ENCODE data around the gene UAP1L1. TPM values are rescaled to one million over a fixed set of nuclear protein-coding genes. Genes with fewer than 3 reads are reported as not detected.
"Not testable (repeated sequence)": the region's sequence is repeated elsewhere in the genome, so short reads cannot be mapped to it uniquely, and the experiment has no call there.

Gene UAP1L1
- total and polyA plus RNA-seq, 8 donors, result 5.2 to 14.4 (median 6.2) TPM

DNA sequence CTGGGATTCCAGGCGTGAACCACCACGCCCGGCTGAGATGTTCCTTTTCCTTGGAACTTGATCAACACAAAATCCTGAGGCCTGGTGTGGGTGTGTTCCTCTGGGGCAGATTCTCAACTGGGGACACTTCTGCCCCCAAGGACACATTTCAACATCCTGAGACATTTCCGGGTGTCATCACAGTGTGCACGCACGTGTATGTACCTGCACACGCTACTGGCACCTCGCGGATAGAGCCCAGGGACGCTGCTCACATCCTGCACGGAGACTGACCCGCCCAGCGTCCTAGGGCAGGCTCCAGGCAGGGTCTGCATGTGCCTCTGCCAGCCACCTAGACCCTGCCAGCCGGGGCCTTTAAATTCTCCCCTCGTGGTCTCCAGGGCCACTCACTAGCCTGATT, 14.9 kb upstream of the UAP1L1 start:
- Histone ChIP-seq H3K4me3 (no peak overlapping the region), H3K27me3 (no peaks in the 10 kb centered on the region), H3K9me3 (no peaks in the 10 kb centered on the region), H3K27ac (no peak overlapping the region), H3K4me1 (no peaks in the 10 kb centered on the region), H3K36me3 (no peaks in the 10 kb centered on the region)
- no peak for ATAC-seq
- no peak for DNase-seq
- 90% methylated on average over 15 of the region's 15 CpGs for WGBS, 2 donors
- TF ChIP-seq, protein P1, sequence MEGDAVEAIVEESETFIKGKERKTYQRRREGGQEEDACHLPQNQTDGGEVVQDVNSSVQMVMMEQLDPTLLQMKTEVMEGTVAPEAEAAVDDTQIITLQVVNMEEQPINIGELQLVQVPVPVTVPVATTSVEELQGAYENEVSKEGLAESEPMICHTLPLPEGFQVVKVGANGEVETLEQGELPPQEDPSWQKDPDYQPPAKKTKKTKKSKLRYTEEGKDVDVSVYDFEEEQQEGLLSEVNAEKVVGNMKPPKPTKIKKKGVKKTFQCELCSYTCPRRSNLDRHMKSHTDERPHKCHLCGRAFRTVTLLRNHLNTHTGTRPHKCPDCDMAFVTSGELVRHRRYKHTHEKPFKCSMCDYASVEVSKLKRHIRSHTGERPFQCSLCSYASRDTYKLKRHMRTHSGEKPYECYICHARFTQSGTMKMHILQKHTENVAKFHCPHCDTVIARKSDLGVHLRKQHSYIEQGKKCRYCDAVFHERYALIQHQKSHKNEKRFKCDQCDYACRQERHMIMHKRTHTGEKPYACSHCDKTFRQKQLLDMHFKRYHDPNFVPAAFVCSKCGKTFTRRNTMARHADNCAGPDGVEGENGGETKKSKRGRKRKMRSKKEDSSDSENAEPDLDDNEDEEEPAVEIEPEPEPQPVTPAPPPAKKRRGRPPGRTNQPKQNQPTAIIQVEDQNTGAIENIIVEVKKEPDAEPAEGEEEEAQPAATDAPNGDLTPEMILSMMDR (IDR thresholded peaks at IDR 0.05), result no peak
- FAIRE-seq, result no peak
- intact Hi-C loops (cut with DNase I), result no loop called here

DNA sequence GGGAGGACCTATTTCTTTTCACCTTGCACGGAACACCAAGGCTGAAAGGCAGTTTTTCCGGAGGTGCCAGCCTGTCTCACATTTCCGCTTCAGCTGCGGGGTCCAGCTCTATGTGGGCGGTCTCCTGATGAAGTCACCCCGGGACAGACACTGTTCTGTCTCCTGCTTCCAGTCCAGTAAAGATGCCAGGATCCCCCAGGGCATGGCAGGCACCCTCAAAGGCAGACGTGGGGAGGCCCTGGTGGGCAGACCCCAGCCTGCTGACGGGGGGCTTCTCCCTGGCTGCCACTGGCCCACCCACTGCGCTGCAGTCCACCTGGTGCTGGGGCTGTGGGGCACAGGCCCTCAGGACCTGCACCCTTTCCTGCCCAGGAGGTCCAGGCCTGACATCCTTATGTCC, 14.5 kb upstream of the UAP1L1 start:
- WGBS, 2 donors, result 86 to 100% methylated on average over 4 to 9 of the region's 9 CpGs
- H3K4me3 ChIP-seq, H3K9me3 ChIP-seq: not testable (repeated sequence)

DNA sequence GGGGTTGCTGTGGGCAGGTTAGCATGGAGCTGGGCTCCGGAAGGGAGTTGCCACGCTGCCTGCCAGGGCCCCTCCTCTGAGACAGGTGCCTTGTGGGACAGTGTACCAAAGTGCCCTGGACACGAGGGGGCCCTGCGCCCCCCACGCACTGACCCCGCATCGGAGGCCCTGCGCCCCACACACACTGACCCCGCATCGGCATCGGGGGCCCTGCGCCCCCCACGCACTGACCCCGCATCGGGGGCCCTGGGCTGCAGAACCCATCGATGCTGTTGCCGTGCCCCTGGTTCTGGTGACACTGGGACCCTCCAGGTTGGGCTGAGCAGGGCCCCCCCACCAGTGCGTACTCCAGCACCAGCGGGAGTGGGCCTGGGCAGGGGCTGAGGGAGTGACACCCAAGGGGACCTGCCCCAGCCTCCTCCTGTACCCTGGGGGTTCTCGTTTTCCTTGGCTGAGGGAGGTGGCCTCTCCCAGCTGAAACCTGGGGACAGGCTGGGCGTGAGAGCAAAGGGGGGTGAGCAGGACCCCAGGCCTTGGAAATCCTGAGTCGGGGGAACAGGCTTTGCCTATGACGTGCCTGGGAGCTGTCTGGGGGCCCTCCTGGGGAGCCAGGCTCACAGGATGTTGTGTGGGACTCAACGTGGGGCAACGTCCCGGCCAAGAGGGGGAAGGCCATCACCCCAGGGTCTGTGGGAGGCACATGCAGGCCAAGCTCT, 13.8 kb upstream of the UAP1L1 start:
- Histone ChIP-seq H3K4me3 (no peak overlapping the region), H3K9me3 (no peaks in the 10 kb centered on the region), H3K4me1 (no peaks in the 10 kb centered on the region), H3K27me3 (no peaks in the 10 kb centered on the region), H3K36me3 (no peaks in the 10 kb centered on the region), H3K27ac (no peak overlapping the region)
- DNase-seq (peak in 2 of 6 donors; percentile 27 to 71), FAIRE-seq (no peak), ATAC-seq (no peak)
- WGBS, 2 donors, result 72 to 73% methylated on average over 17 to 26 of the region's 26 CpGs
- TF ChIP-seq, protein P1 (IDR thresholded peaks at IDR 0.05), result no peak
- intact Hi-C loops (cut with DNase I), result loop anchor here in 1 of 3 donors (2.0 kb wide), 1 partner anchor 15 kb away; no protein-coding TSS in a partner anchor

More for the DNA sequence above, 14.5 kb upstream of the UAP1L1 start:
- H3K36me3 ChIP-seq; ATAC-seq; H3K27ac ChIP-seq; H3K4me1 ChIP-seq; intact Hi-C loops (cut with DNase I); DNase-seq; FAIRE-seq; H3K27me3 ChIP-seq: not testable (repeated sequence)

DNA sequence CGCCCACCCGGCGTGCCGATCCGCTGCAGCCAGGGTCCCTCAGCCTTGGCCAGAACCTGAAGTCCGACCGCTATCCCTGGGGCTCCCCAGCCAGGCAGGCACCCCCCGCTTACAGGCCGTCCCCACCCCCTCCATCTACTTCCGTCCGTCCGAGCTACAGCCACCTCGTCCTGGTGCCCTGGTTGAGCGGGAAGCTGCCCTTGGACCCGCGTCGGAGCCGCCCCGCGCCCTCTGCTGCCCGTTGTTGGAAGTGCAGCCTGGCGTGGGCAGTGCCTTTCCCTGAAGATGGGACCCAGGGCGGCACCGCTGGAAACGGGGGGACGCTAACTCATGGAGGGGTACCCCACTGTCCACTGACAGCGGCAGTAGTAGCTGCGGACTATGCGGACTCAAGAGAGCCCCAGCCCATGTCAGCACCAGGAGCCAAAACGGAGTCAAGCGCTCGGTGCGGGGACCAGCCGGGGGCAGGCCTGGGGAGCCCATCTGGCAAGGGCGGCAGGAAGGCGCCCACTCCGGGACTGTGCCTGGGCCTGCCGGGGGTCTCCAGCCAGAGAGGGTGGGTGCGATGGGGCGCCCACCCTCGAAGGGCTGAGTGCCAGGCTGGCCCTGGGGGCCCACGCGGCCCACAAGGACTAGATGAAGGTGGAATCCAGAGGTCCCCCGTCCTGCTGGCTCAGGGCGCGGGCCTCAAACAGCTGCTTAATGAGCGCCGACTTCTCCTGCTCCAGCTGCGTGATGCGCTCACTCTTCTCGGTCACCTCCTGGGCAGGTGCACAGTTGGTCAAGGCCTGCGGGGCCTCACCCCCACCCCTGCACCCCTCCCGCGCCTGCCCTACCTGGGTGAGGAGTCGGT, 13.1 kb upstream of the UAP1L1 start:
- Histone ChIP-seq H3K9me3 (no peaks in the 10 kb centered on the region), H3K4me3 (no peak overlapping the region), H3K4me1 (no peaks in the 10 kb centered on the region), H3K27me3 (no peaks in the 10 kb centered on the region), H3K36me3 (no peaks in the 10 kb centered on the region), H3K27ac (no peak overlapping the region)
- ATAC-seq (peak; percentile 64 to 85 (median 81)), DNase-seq (peak in 5 of 6 donors; percentile 51 to 95 (median 81)), FAIRE-seq (no peak)
- 39 to 40% methylated on average over 50 to 55 of the region's 55 CpGs for WGBS, 2 donors
- TF ChIP-seq, protein P1 (IDR thresholded peaks at IDR 0.05), result peak; percentile 89 to 97 (median 92)
- intact Hi-C loops (cut with DNase I), result loop anchor here in 1 of 3 donors (2.0 kb wide), 1 partner anchor 15 kb away; no protein-coding TSS in a partner anchor

- intact Hi-C loops (cut with DNase I), result loop anchor here in 1 of 3 donors (2.0 kb wide), 1 partner anchor 16 kb away; no protein-coding TSS in a partner anchor
- FAIRE-seq (no peak), DNase-seq (peak in 3 of 6 donors; percentile 10 to 79 (median 48)), ATAC-seq (no peak)
- H3K4me3 ChIP-seq, result no peak overlapping the region
- H3K36me3 ChIP-seq, result no peaks in the 10 kb centered on the region
- no peaks in the 10 kb centered on the region for H3K27me3 ChIP-seq
- no peaks in the 10 kb centered on the region for H3K9me3 ChIP-seq
- H3K4me1 ChIP-seq, result peaks cover 0 to 5% (median 5%) of the 10 kb centered on the region in 3 donors
- no peak overlapping the region for H3K27ac ChIP-seq
- TF ChIP-seq, protein P1 (IDR thresholded peaks at IDR 0.05), result no peak
- 81 to 90% methylated on average over 12 of the region's 12 CpGs for WGBS, 2 donors
These were observed 12.5 kb upstream of the UAP1L1 start for GRCh38 chr9:137064880-137065164.

Data from pancreas (tissue), 10 donors.